Panc1 (cell line): ENCODE results near the gene SLC9A4. TPM values are rescaled to one million over a fixed set of nuclear protein-coding genes. Genes with fewer than 3 reads are reported as not detected.

Experiments used
- ATAC-seq: fragments of 200-7000 bp; cut with Tn5 transposase; 2 replicates; pipeline ENCODE4 v1.9.1; 2020; ENCODE audit warnings: mild to moderate bottlenecking, moderate library complexity
- BruUV-seq: library from RNA; stranded (reverse); fragments of 400-500 nt; replicated peaks from 2 replicates; lab custom pipeline; 2021; lab: Mats Ljungman, UMichigan
- CTCF ChIA-PET: fragments of 300-600 bp; sonication (Branson Sonifier 250); formaldehyde crosslinking; loops from one replicate; lab custom pipeline; 2022; ENCODE audit warnings: antibody characterized with exemption; lab: Charles Lee
- POLR2A ChIA-PET: fragments of 300-600 bp; sonication (Branson Sonifier 250); formaldehyde crosslinking; loops from one replicate; lab custom pipeline; 2022; ENCODE audit warnings: antibody characterized with exemption; lab: Charles Lee
- DNase-seq: peaks from one replicate; pipeline ENCODE4 v3.0.0-alpha.2; 2010; ENCODE audit warnings: low read depth, low spot score
- H3K27ac ChIP-seq: 2 replicates; pipeline ENCODE4 v1.5.1; 2011; ENCODE audit warnings: mild to moderate bottlenecking, low read length, inconsistent platforms
- H3K27me3 ChIP-seq: fragments of 200-500 bp; sonication (Bioruptor generic); 2 replicates; pipeline ENCODE4 v1.6.0; 2014; ENCODE audit warnings: low read length, inconsistent platforms; ENCODE audit not compliant: control insufficient read depth, insufficient read depth
- H3K36me3 ChIP-seq: fragments of 200-500 bp; sonication (Bioruptor generic); 2 replicates; pipeline ENCODE4 v1.5.1; 2014; ENCODE audit warnings: inconsistent platforms, mild to moderate bottlenecking, low read length, moderate library complexity; ENCODE audit not compliant: control insufficient read depth, insufficient read depth
- H3K4me1 ChIP-seq: 2 replicates; pipeline ENCODE4 v1.5.1; 2011; ENCODE audit warnings: inconsistent platforms, mild to moderate bottlenecking, low read length, moderate library complexity; ENCODE audit not compliant: control insufficient read depth, insufficient read depth
- H3K4me3 ChIP-seq, 2 experiments: 2 replicates each; pipeline ENCODE4 v1.5.1; 2011 to 2012; ENCODE audit warnings: low read depth in 2 of 2, low read length in 2 of 2, mild to moderate bottlenecking in 2 of 2, inconsistent platforms in 1 of 2, moderate library complexity in 1 of 2
- H3K9me3 ChIP-seq: fragments of 200-500 bp; sonication (Bioruptor generic); 2 replicates; pipeline ENCODE4 v1.5.1; 2014; ENCODE audit warnings: low read depth, mild to moderate bottlenecking, inconsistent platforms, low read length, moderate library complexity; ENCODE audit not compliant: control insufficient read depth, insufficient read depth
- POLR2AphosphoS5 ChIP-seq: IDR thresholded peaks from 2 replicates; pipeline ENCODE4 v1.6.1; 2012; ENCODE audit warnings: mild to moderate bottlenecking, low read depth, low read length, moderate library complexity
- REST ChIP-seq, 2 experiments: IDR thresholded peaks; 2 replicates each; pipeline ENCODE4 v1.6.1; 2011 to 2012; ENCODE audit warnings: low read depth in 2 of 2, control low read depth in 1 of 2, low read length in 1 of 2, mild to moderate bottlenecking in 1 of 2, moderate library complexity in 1 of 2; ENCODE audit not compliant: insufficient read depth in 1 of 2
- SIN3A ChIP-seq: IDR thresholded peaks from 2 replicates; pipeline ENCODE4 v1.6.1; 2012; ENCODE audit warnings: low read depth, mild to moderate bottlenecking, low read length, moderate library complexity, borderline replicate concordance; ENCODE audit not compliant: insufficient read depth
- TCF7L2 ChIP-seq: IDR thresholded peaks from 2 replicates; pipeline ENCODE4 v1.6.1; 2011; ENCODE audit warnings: mild to moderate bottlenecking, low read depth, low read length, inconsistent platforms
- in situ Hi-C: cut with HindIII; loops from 2 replicates; pipeline ENCODE4 v1.10.0; 2016; ENCODE audit warnings: low sequenced_read_pairs, low pct_unique_long_range_greater_than_20kb
- intact Hi-C: fragments of 100-400 bp; cut with micrococcal nuclease; formaldehyde crosslinking; loops from one replicate; pipeline ENCODE4 v1.10.0; 2022; ENCODE audit not compliant: unreplicated experiment
- total RNA-seq: library from RNA; stranded (reverse); gene quantifications from one replicate; pipeline ENCODE4 v1.2.1, GENCODE V29; 2021; ENCODE audit not compliant: unreplicated experiment
- TF ChIP-seq, protein P1 (sequence below): fragments of 450-650 bp; IDR thresholded peaks from 2 replicates; pipeline ENCODE4 v1.5.1; 2017; ENCODE audit warnings: mild to moderate bottlenecking

SLC9A4 gene
- total RNA-seq, 1 experiment from 2014 or later = not detected

GRCh38 chr2:102486941-102487702 lies 14.1 kb downstream of the SLC9A4 start:
- in situ Hi-C loops = no loop called here
- no peak for DNase-seq

DNA sequence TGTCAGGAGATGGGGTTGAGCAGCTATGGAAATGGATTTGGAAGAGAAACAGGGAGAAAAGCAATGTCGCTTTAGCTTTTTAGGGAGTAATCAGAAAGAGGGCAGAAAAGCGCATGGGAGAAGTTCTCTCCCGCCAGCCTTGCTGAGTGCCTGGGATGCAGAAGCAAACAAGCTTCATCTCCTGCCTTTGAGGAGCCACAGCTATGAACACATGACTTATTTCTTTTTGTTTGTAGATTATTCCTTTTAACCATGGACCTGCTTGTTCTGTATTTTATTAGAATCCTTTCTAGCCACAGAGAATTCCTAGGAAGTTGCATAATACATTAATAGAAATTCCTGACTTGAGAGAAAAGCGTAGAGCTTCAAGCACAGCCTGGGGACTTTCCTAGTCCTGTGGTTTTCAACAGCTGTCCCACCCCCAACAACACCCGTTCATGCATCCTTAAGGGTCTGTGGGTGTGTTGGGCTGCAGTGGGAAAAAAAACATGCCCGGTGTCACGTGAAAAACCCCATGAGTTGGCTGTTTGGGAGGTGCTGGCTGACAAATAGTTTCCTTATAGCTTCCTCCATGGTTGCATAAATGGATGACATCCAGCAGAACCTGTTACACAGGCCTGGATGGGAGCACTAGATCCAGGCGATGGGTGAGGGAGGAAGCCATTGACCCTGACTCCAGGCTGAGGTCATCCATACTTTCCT lies 14.9 kb downstream of the SLC9A4 start:
- H3K4me1 ChIP-seq = no peaks in the 10 kb centered on the region
- no peak for DNase-seq
- no peaks in the 10 kb centered on the region for H3K9me3 ChIP-seq
- H3K36me3 ChIP-seq = no peaks in the 10 kb centered on the region
- BruUV-seq = no TSS peak
- no peak overlapping the region for H3K27ac ChIP-seq
- TF ChIP-seq SIN3A (no peak), POLR2AphosphoS5 (no peak), REST (IDR thresholded peaks at IDR 0.05; ENCODE audit: insufficient read depth in 1 of 2, low read depth in 2 of 2, low read length in 1 of 2) (no peak)
- TF ChIP-seq, protein P1, sequence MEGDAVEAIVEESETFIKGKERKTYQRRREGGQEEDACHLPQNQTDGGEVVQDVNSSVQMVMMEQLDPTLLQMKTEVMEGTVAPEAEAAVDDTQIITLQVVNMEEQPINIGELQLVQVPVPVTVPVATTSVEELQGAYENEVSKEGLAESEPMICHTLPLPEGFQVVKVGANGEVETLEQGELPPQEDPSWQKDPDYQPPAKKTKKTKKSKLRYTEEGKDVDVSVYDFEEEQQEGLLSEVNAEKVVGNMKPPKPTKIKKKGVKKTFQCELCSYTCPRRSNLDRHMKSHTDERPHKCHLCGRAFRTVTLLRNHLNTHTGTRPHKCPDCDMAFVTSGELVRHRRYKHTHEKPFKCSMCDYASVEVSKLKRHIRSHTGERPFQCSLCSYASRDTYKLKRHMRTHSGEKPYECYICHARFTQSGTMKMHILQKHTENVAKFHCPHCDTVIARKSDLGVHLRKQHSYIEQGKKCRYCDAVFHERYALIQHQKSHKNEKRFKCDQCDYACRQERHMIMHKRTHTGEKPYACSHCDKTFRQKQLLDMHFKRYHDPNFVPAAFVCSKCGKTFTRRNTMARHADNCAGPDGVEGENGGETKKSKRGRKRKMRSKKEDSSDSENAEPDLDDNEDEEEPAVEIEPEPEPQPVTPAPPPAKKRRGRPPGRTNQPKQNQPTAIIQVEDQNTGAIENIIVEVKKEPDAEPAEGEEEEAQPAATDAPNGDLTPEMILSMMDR = no peak
- ATAC-seq = no peak
- intact Hi-C loops = no loop called here
- no peaks in the 10 kb centered on the region for H3K27me3 ChIP-seq
- POLR2A ChIA-PET = no interaction called here
- in situ Hi-C loops = no loop called here
- CTCF ChIA-PET = interaction anchor here (0.5 to 0.7 kb wide), 2 partner anchors 8 to 14 kb away, joined by 6 read pairs; no protein-coding TSS in a partner anchor
- no peak overlapping the region for H3K4me3 ChIP-seq

More at GRCh38 chr2:102486941-102487702, 14.1 kb downstream of the SLC9A4 start:
- no peaks in the 10 kb centered on the region for H3K36me3 ChIP-seq
- no peaks in the 10 kb centered on the region for H3K4me1 ChIP-seq
- no peak overlapping the region for H3K4me3 ChIP-seq
- CTCF ChIA-PET = interaction anchor here (0.5 kb wide), 1 partner anchor 9 kb away, joined by 6 read pairs; no protein-coding TSS in a partner anchor
- ATAC-seq = no peak
- no peaks in the 10 kb centered on the region for H3K9me3 ChIP-seq
- no peaks in the 10 kb centered on the region for H3K27me3 ChIP-seq
- intact Hi-C loops = no loop called here
- BruUV-seq = no TSS peak
- no peak for TF ChIP-seq POLR2AphosphoS5
- H3K27ac ChIP-seq = no peak overlapping the region
- POLR2A ChIA-PET = no interaction called here

GRCh38 chr2:102489646-102490045 lies 16.6 kb downstream of the SLC9A4 start:
- ChIA-PET CTCF (no interaction called here), POLR2A (no interaction called here)
- in situ Hi-C loops (no loop called here), intact Hi-C loops (no loop called here)
- TF ChIP-seq REST (IDR thresholded peaks at IDR 0.05; ENCODE audit: insufficient read depth in 1 of 2, low read depth in 2 of 2, low read length in 1 of 2) (no peak), POLR2AphosphoS5 (no peak), SIN3A (no peak), TCF7L2 (no peak)
- TF ChIP-seq, protein P1 = no peak
- DNase-seq = no peak
- Histone ChIP-seq H3K4me3 (no peak overlapping the region), H3K36me3 (no peaks in the 10 kb centered on the region), H3K9me3 (no peaks in the 10 kb centered on the region), H3K27me3 (no peaks in the 10 kb centered on the region), H3K27ac (no peak overlapping the region), H3K4me1 (no peaks in the 10 kb centered on the region)
- no peak for ATAC-seq
- no TSS peak for BruUV-seq
